Astrocyte (in vitro differentiated cells and primary cell): ENCODE data around the gene FAM210A.

Source experiments
- EZH2 ChIP-seq: IDR thresholded peaks from 2 replicates; pipeline ENCODE4 v1.6.1; 2012; ENCODE audit warnings: mild to moderate bottlenecking, low read length, inconsistent platforms; ENCODE audit not compliant: insufficient read depth
- TF ChIP-seq, protein P1 (sequence below): IDR thresholded peaks from 2 replicates; pipeline ENCODE4 v1.5.1; 2011; ENCODE audit warnings: low read depth, mild to moderate bottlenecking, inconsistent platforms, low read length, moderate library complexity; ENCODE audit not compliant: insufficient read depth

DNA sequence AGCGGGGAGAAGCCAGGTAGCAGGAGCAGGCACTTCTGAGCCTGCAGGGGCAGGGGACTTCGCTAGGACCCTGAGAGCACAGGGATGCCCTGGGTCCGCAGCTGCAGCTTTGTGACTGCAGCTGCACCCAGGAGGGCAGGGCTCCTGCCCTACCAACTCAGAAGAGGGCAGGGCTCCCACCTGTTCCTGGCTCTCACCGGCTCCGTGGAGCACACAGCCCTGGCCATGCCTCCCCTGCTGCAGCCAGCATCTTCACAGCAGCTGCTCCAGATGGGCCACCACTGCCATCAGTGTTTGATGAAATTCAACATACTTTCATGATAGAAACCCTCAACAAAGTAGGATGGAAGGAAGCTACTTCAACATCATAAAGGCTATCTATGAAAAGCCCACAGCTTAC lies 92.7 kb downstream of the FAM210A start:
- TF ChIP-seq, protein P1, sequence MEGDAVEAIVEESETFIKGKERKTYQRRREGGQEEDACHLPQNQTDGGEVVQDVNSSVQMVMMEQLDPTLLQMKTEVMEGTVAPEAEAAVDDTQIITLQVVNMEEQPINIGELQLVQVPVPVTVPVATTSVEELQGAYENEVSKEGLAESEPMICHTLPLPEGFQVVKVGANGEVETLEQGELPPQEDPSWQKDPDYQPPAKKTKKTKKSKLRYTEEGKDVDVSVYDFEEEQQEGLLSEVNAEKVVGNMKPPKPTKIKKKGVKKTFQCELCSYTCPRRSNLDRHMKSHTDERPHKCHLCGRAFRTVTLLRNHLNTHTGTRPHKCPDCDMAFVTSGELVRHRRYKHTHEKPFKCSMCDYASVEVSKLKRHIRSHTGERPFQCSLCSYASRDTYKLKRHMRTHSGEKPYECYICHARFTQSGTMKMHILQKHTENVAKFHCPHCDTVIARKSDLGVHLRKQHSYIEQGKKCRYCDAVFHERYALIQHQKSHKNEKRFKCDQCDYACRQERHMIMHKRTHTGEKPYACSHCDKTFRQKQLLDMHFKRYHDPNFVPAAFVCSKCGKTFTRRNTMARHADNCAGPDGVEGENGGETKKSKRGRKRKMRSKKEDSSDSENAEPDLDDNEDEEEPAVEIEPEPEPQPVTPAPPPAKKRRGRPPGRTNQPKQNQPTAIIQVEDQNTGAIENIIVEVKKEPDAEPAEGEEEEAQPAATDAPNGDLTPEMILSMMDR, result no peak
- no peak for TF ChIP-seq EZH2
